CD14-positive monocyte (primary cell): ENCODE measurements around the gene RPL36A. TPM values are rescaled to one million over a fixed set of nuclear protein-coding genes. Genes with fewer than 3 reads are reported as not detected.

Experiments
- DNase-seq, 3 donors: peaks; one replicate each; pipeline ENCODE4 v3.0.0-alpha.2; 2011 to 2022
- H2AFZ ChIP-seq: 2 replicates; pipeline ENCODE4 v1.6.0; 2012; ENCODE audit warnings: mild to moderate bottlenecking, low read depth, low read length, inconsistent platforms; ENCODE audit not compliant: insufficient read depth, poor library complexity, severe bottlenecking
- H3K27ac ChIP-seq, 2 donors: 1 replicate in 1 of 2; 2 replicates in 1 of 2; pipeline ENCODE4 v1.5.1; 2012 to 2013; ENCODE audit warnings: low read length in 2 of 2, control low read depth in 1 of 2, inconsistent platforms in 1 of 2, low read depth in 1 of 2, mild to moderate bottlenecking in 1 of 2
- H3K27me3 ChIP-seq, 2 donors: one replicate each; pipeline versions ENCODE4 v1.6.0 to v1.6.1; 2011 to 2013; ENCODE audit warnings: low read length in 2 of 2; ENCODE audit not compliant: control insufficient read depth in 2 of 2, insufficient read depth in 2 of 2
- H3K36me3 ChIP-seq, 2 donors: replicated peaks in 1 of 2; 1 replicate in 1 of 2; 2 replicates in 1 of 2; pipeline versions ENCODE4 v1.5.1 to v1.6.1; 2012 to 2013; ENCODE audit warnings: low read length in 2 of 2, control low read depth in 1 of 2, inconsistent platforms in 1 of 2, mild to moderate bottlenecking in 1 of 2; ENCODE audit not compliant: insufficient read depth in 2 of 2, control insufficient read depth in 1 of 2
- H3K4me1 ChIP-seq, 2 donors: 1 replicate in 1 of 2; 2 replicates in 1 of 2; pipeline versions ENCODE4 v1.5.1 to v1.6.1; 2012 to 2013; ENCODE audit warnings: low read length in 2 of 2, control low read depth in 1 of 2, inconsistent platforms in 1 of 2, mild to moderate bottlenecking in 1 of 2, moderate library complexity in 1 of 2; ENCODE audit not compliant: insufficient read depth in 2 of 2, control insufficient read depth in 1 of 2
- H3K4me2 ChIP-seq: replicated peaks from 2 replicates; pipeline ENCODE3; 2012; ENCODE audit warnings: low read length, moderate library complexity, mild to moderate bottlenecking; ENCODE audit not compliant: poor library complexity, severe bottlenecking; ENCODE audit errors: extremely low read depth
- H3K4me3 ChIP-seq, 3 experiments: fragments of 200-600 bp in 1 of 3; sonication (generic) in 1 of 3; replicated peaks in 1 of 3; 1 replicate in 2 of 3; 2 replicates in 1 of 3; pipeline ENCODE4 v1.5.1; 2011 to 2013; ENCODE audit warnings: low read length in 3 of 3, mild to moderate bottlenecking in 3 of 3, control low read depth in 2 of 3, low read depth in 2 of 3, inconsistent platforms in 1 of 3, moderate library complexity in 1 of 3
- H3K79me2 ChIP-seq: 2 replicates; pipeline ENCODE4 v1.6.0; 2012; ENCODE audit warnings: mild to moderate bottlenecking, control low read depth, inconsistent platforms, low read length, moderate library complexity; ENCODE audit not compliant: insufficient read depth
- H3K9ac ChIP-seq: 2 replicates; pipeline ENCODE4 v1.6.0; 2017; ENCODE audit warnings: low read length, mild to moderate bottlenecking; ENCODE audit not compliant: insufficient read depth, poor library complexity, severe bottlenecking
- H3K9me3 ChIP-seq, 2 donors: replicated peaks in 1 of 2; 1 replicate in 1 of 2; 2 replicates in 1 of 2; pipeline versions ENCODE4 v1.5.1 to v1.6.1; 2012 to 2013; ENCODE audit warnings: low read length in 2 of 2, control low read depth in 1 of 2; ENCODE audit not compliant: control insufficient read depth in 1 of 2, insufficient read depth in 1 of 2
- H4K20me1 ChIP-seq: 2 replicates; pipeline ENCODE4 v1.6.0; 2012; ENCODE audit warnings: mild to moderate bottlenecking, low read length, control low read depth, moderate library complexity; ENCODE audit not compliant: insufficient read depth
- H3K27ac Mint-ChIP-seq, 7 donors: one replicate each; pipeline ENCODE4 v1.8.0; 2020; ENCODE audit warnings: mild to moderate bottlenecking in 7 of 7, mixed read lengths in 7 of 7, moderate library complexity in 6 of 7, inconsistent platforms in 2 of 7
- H3K27me3 Mint-ChIP-seq, 3 donors: one replicate each; pipeline ENCODE4 v1.8.0; 2021 to 2022; ENCODE audit warnings: low read depth in 3 of 3, mild to moderate bottlenecking in 3 of 3, mixed read lengths in 3 of 3, moderate library complexity in 3 of 3, inconsistent platforms in 1 of 3
- H3K36me3 Mint-ChIP-seq, 2 donors: one replicate each; pipeline ENCODE4 v1.8.0; 2020; ENCODE audit warnings: mixed read lengths in 2 of 2, inconsistent platforms in 1 of 2, mild to moderate bottlenecking in 1 of 2
- H3K4me1 Mint-ChIP-seq: one replicate; pipeline ENCODE4 v1.8.0; 2020; ENCODE audit warnings: mild to moderate bottlenecking, mixed read lengths
- H3K4me3 Mint-ChIP-seq, 2 donors: one replicate each; pipeline ENCODE4 v1.8.0; 2020; ENCODE audit warnings: mild to moderate bottlenecking in 2 of 2, mixed read lengths in 2 of 2, moderate library complexity in 1 of 2
- H3K9me3 Mint-ChIP-seq, 7 donors: one replicate each; pipeline ENCODE4 v1.8.0; 2020 to 2022; ENCODE audit warnings: mixed read lengths in 7 of 7, mild to moderate bottlenecking in 6 of 7, moderate library complexity in 6 of 7, inconsistent platforms in 2 of 7
- CTCF ChIP-seq: fragments of 200-600 bp; IDR thresholded peaks from one replicate; pipeline ENCODE4 v1.8.0; 2022; ENCODE audit warnings: antibody characterized with exemption, mild to moderate bottlenecking
- WGBS: methylation state at CpG from one replicate; pipeline ENCODE4 v1.1.5; 2013; ENCODE audit warnings: missing lambda C conversion rate; ENCODE audit not compliant: insufficient coverage; 5-methylcytosine and 5-hydroxymethylcytosine counted together
- intact Hi-C, 2 donors: fragments of 100-400 bp; cut with micrococcal nuclease; formaldehyde crosslinking; loops; one replicate each; pipeline versions ENCODE4 v1.15.0 to v1.15.1; 2023
- polyA plus RNA-seq, 3 donors: library from polyadenylated mRNA; depleted of rRNA in 1 of 3; unstranded in 2 of 3; stranded (reverse) in 1 of 3; fragments of 300-500 nt in 2 of 3; fragments of >200 nt in 1 of 3; fragmentation: Illumina TruSeq in 2 of 3; gene quantifications; 1 replicate in 2 of 3; 2 replicates in 1 of 3; pipeline ENCODE4 v1.2.3, GENCODE V29; 2012 to 2021

RPL36A gene
- polyA plus RNA-seq, 3 donors, result 833 to 2,390 (median 875) TPM

- Mint-ChIP-seq H3K4me1 (peaks cover 4% of the 10 kb centered on the region), H3K36me3 (peaks cover 44 to 47% of the 10 kb centered on the region in 2 donors), H3K4me3 (no peak overlapping the region), H3K27ac (no peak overlapping the region), H3K27me3 (peaks cover 0 to 2% (median 0%) of the 10 kb centered on the region in 3 donors), H3K9me3 (peaks cover 2 to 23% (median 7%) of the 10 kb centered on the region in 7 donors)
- Histone ChIP-seq H2AFZ (no peak overlapping the region), H3K36me3 (peaks cover 16 to 29% of the 10 kb centered on the region in 2 donors), H3K9ac (no peak overlapping the region), H3K27me3 (no peaks in the 10 kb centered on the region), H4K20me1 (no peaks in the 10 kb centered on the region), H3K4me2 (no peak overlapping the region), H3K79me2 (no peaks in the 10 kb centered on the region), H3K9me3 (no peaks in the 10 kb centered on the region), H3K27ac (no peak overlapping the region), H3K4me1 (peaks cover 0 to 6% of the 10 kb centered on the region in 2 donors), H3K4me3 (no peak overlapping the region)
- DNase-seq, result no peak
- WGBS, result no CpG with 5 or more reads among the region's 2 CpGs
- TF ChIP-seq CTCF, result no peak
- intact Hi-C loops, result no loop called here
These were observed 51.3 kb downstream of the RPL36A start for GRCh38 chrX:101442085-101442484.

Other genes with a start within 250 kb of the RPL36A start
- gene DRP2, start 171.2 kb upstream of the RPL36A start, polyA plus RNA-seq, result not detected
- gene TAF7L, start 99.7 kb upstream of the RPL36A start, polyA plus RNA-seq, result not detected
- 1 to 10 TPM; 1.9 to 2.5 (median 2.4) TPM for gene TIMM8A, start 42.3 kb upstream of the RPL36A start, polyA plus RNA-seq
- gene BTK, start 4.8 kb upstream of the RPL36A start, polyA plus RNA-seq, result 10 to 100 TPM; 74.1 to 92.9 (median 82.9) TPM
- gene GLA, start 16.9 kb downstream of the RPL36A start, polyA plus RNA-seq, result 100 to 1,000 TPM in 1 of 3 donors, 10 to 100 TPM in 2; 64.0 to 101 (median 80.0) TPM
- gene HNRNPH2, start 17.2 kb downstream of the RPL36A start, polyA plus RNA-seq, result 100 to 1,000 TPM in 2 of 3 donors, 10 to 100 TPM in 1; 27.7 to 163 (median 118) TPM
- 1 to 10 TPM in 1 of 3 donors, under 1 TPM in 1, not detected in 1; 0.66 to 4.4 TPM for gene ARMCX4, start 94.4 kb downstream of the RPL36A start, polyA plus RNA-seq
- 1 to 10 TPM; 1.4 to 3.4 (median 1.6) TPM for gene ARMCX1, start 159.5 kb downstream of the RPL36A start, polyA plus RNA-seq
- gene ARMCX6, start 227.0 kb downstream of the RPL36A start, polyA plus RNA-seq, result 10 to 100 TPM; 20.9 to 29.9 (median 21.1) TPM
- 10 to 100 TPM; 13.7 to 18.3 (median 14.4) TPM for gene ARMCX3, start 232.1 kb downstream of the RPL36A start, polyA plus RNA-seq